ENCODE measurements around the gene DSEL. TPM values are rescaled to one million over a fixed set of nuclear protein-coding genes. Genes with fewer than 3 reads are reported as not detected.

The DSEL gene
- total and polyA plus RNA-seq, 2 donors (not counting 1 experiment from before 2014, with no cell fraction given): 0.10 to 0.37 TPM

DNA sequence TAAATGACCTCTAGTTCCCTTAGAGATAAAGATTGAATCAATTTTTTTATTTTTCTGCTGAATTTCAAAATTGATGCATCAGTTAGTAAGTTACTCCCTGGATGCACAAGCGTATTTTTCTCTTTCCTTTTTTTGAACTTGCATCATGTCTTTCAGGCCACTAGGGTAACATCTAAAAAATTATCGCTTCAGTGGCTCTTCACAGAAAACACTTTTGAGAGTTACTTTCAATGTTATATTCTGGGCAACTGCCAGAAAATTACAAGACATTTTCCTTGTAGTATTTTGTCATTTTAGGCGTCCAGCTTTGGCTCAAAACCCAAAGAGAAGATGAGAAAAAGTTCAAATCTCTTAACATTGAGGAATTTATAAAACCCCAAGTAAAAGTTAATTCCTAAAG is 59.8 kb downstream of the DSEL start:
- no CpG with 5 or more reads among the region's 3 CpGs for whole genome bisulfite sequencing (ENCODE audit: insufficient coverage)
- Mint-ChIP-seq H3K4me3 (no peak overlapping the region), H3K27ac (no peak overlapping the region), H3K9me3 (ENCODE audit: insufficient read depth) (no peaks in the 10 kb centered on the region), H3K27me3 (peaks cover 3% of the 10 kb centered on the region), H3K4me1 (no peaks in the 10 kb centered on the region)
- Histone ChIP-seq H3K4me2 (replicated peaks; ENCODE audit: low read depth, low read length, poor library complexity, severe bottlenecking) (no peak overlapping the region), H2AFZ (ENCODE audit: insufficient read depth, low read depth, low read length, poor library complexity, severe bottlenecking) (no peak overlapping the region), H3K79me2 (ENCODE audit: control insufficient read depth, insufficient read depth, low read length) (no peaks in the 10 kb centered on the region), H3K9ac (ENCODE audit: low read length) (no peak overlapping the region), H3K27me3 (replicated peaks in 1 of 4; ENCODE audit: control extremely low read depth in 1 of 4, control insufficient read depth in 3 of 4, insufficient read depth in 4 of 4, low read length in 3 of 4) (no peaks in the 10 kb centered on the region), H3K27ac (ENCODE audit: low read length in 2 of 2) (no peak overlapping the region), H3K36me3 (replicated peaks in 1 of 2; ENCODE audit: control extremely low read depth in 1 of 2, control insufficient read depth in 1 of 2, extremely low read depth in 1 of 2, insufficient read depth in 2 of 2, low read length in 1 of 2) (no peaks in the 10 kb centered on the region), H4K20me1 (ENCODE audit: control insufficient read depth, insufficient read depth, low read length, poor library complexity, severe bottlenecking) (no peaks in the 10 kb centered on the region), H3K9me3 (ENCODE audit: control extremely low read depth in 1 of 3, control insufficient read depth in 2 of 3, insufficient read depth in 1 of 3, low read length in 2 of 3) (no peaks in the 10 kb centered on the region), H3K4me1 (ENCODE audit: control insufficient read depth in 2 of 2, insufficient read depth in 2 of 2, low read length in 2 of 2) (no peaks in the 10 kb centered on the region), H3K4me3 (ENCODE audit: control extremely low read depth in 1 of 5, extremely low read depth in 1 of 5, insufficient read depth in 1 of 5, low read depth in 2 of 5, low read length in 4 of 5) (no peak overlapping the region)
- no peak for DNase-seq
- TF ChIP-seq EZH2 (IDR thresholded peaks at IDR 0.05; ENCODE audit: borderline replicate concordance, insufficient read depth, low read depth, low read length, poor library complexity, severe bottlenecking): no peak
- TF ChIP-seq, protein P1, sequence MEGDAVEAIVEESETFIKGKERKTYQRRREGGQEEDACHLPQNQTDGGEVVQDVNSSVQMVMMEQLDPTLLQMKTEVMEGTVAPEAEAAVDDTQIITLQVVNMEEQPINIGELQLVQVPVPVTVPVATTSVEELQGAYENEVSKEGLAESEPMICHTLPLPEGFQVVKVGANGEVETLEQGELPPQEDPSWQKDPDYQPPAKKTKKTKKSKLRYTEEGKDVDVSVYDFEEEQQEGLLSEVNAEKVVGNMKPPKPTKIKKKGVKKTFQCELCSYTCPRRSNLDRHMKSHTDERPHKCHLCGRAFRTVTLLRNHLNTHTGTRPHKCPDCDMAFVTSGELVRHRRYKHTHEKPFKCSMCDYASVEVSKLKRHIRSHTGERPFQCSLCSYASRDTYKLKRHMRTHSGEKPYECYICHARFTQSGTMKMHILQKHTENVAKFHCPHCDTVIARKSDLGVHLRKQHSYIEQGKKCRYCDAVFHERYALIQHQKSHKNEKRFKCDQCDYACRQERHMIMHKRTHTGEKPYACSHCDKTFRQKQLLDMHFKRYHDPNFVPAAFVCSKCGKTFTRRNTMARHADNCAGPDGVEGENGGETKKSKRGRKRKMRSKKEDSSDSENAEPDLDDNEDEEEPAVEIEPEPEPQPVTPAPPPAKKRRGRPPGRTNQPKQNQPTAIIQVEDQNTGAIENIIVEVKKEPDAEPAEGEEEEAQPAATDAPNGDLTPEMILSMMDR (IDR thresholded peaks at IDR 0.05): no peak
- CTCF ChIA-PET: no interaction called here
- ATAC-seq (ENCODE audit: low read depth): no peak
- intact Hi-C loops (cut with micrococcal nuclease): no loop called here
- POLR2A ChIA-PET: no interaction called here
